Measurements from ENCODE around the gene KSR1. TPM values are rescaled to one million over a fixed set of nuclear protein-coding genes. Genes with fewer than 3 reads are reported as not detected.
A peak's percentile ranks its signal among the peaks of the same experiment; 100 is the strongest.
"Not testable (repeated sequence)": the region's sequence is repeated elsewhere in the genome, so short reads cannot be mapped to it uniquely, and the experiment has no call there.

KSR1 gene
- polyA plus RNA-seq, 1 experiment = 28.2 TPM

- Histone ChIP-seq H3K9me3 (ENCODE audit: control insufficient read depth, insufficient read depth, low read length) (no peaks in the 10 kb centered on the region), H3K27me3 (ENCODE audit: control insufficient read depth, insufficient read depth, low read length) (no peaks in the 10 kb centered on the region), H3K4me3 (ENCODE audit: low read depth, low read length) (no peak overlapping the region), H3K27ac (ENCODE audit: low read depth, low read length) (no peak overlapping the region)
- ChIA-PET POLR2A (interaction anchor here (1.4 kb wide), 1 partner anchor 355 kb away, joined by 3 read pairs; the partner anchor contains the start of gene WSB1), CTCF (interaction anchor here (1.2 to 8.7 kb wide), 7 partner anchors 40 to 413 kb away, joined by 3 to 109 read pairs (median 6); no protein-coding TSS in a partner anchor)
- no peak for DNase-seq (ENCODE audit: low read depth, low spot score)
- no peak for TF ChIP-seq CTCF (IDR thresholded peaks at IDR 0.05; ENCODE audit: low read depth, low read length)
Measured at GRCh38 chr17:27649929-27650328, 193.7 kb downstream of the KSR1 start.

GRCh38 chr17:27650836-27651235 is 194.6 kb downstream of the KSR1 start:
- CTCF ChIA-PET = interaction anchor here (0.6 to 8.7 kb wide), 22 partner anchors 10 to 455 kb away, joined by 3 to 109 read pairs (median 3); no protein-coding TSS in a partner anchor

GRCh38 chr17:27651411-27652345 is 195.4 kb downstream of the KSR1 start:
- peak; percentile 68 for TF ChIP-seq CTCF (IDR thresholded peaks at IDR 0.05; ENCODE audit: low read depth, low read length)
- DNase-seq (ENCODE audit: low read depth, low spot score) = no peak
- Histone ChIP-seq H3K4me3 (ENCODE audit: low read depth, low read length) (no peak overlapping the region), H3K27ac (ENCODE audit: low read depth, low read length) (no peak overlapping the region), H3K9me3 (ENCODE audit: control insufficient read depth, insufficient read depth, low read length) (no peaks in the 10 kb centered on the region), H3K27me3 (ENCODE audit: control insufficient read depth, insufficient read depth, low read length) (no peaks in the 10 kb centered on the region)
- POLR2A ChIA-PET = no interaction called here
- CTCF ChIA-PET = interaction anchor here (0.6 to 8.7 kb wide), 21 partner anchors 11 to 455 kb away, joined by 3 to 109 read pairs (median 3); no protein-coding TSS in a partner anchor

More at GRCh38 chr17:27650836-27651235, 194.6 kb downstream of the KSR1 start:
- Histone ChIP-seq H3K9me3 (ENCODE audit: control insufficient read depth, insufficient read depth, low read length) (no peaks in the 10 kb centered on the region), H3K27me3 (ENCODE audit: control insufficient read depth, insufficient read depth, low read length) (no peaks in the 10 kb centered on the region), H3K4me3 (ENCODE audit: low read depth, low read length) (no peak overlapping the region), H3K27ac (ENCODE audit: low read depth, low read length) (no peak overlapping the region)
- POLR2A ChIA-PET = interaction anchor here (0.5 to 1.4 kb wide), 2 partner anchors 356 to 390 kb away, joined by 3 read pairs; partner anchors contain the start of gene WSB1
- DNase-seq (ENCODE audit: low read depth, low spot score) = no peak
- TF ChIP-seq CTCF (IDR thresholded peaks at IDR 0.05; ENCODE audit: low read depth, low read length) = no peak

- H3K9me3 ChIP-seq (ENCODE audit: control insufficient read depth, insufficient read depth, low read length); POLR2A ChIA-PET; H3K27ac ChIP-seq (ENCODE audit: low read depth, low read length); H3K4me3 ChIP-seq (ENCODE audit: low read depth, low read length); DNase-seq (ENCODE audit: low read depth, low spot score); H3K27me3 ChIP-seq (ENCODE audit: control insufficient read depth, insufficient read depth, low read length): not testable (repeated sequence)
- CTCF ChIA-PET = interaction anchor here (0.7 to 8.7 kb wide), 8 partner anchors 13 to 417 kb away, joined by 3 to 109 read pairs (median 7); no protein-coding TSS in a partner anchor
Measured at GRCh38 chr17:27653449-27653971, 197.3 kb downstream of the KSR1 start.

GRCh38 chr17:27654136-27654535 is 197.9 kb downstream of the KSR1 start:
- Histone ChIP-seq H3K27me3 (ENCODE audit: control insufficient read depth, insufficient read depth, low read length) (no peaks in the 10 kb centered on the region), H3K27ac (ENCODE audit: low read depth, low read length) (no peak overlapping the region), H3K9me3 (ENCODE audit: control insufficient read depth, insufficient read depth, low read length) (no peaks in the 10 kb centered on the region), H3K4me3 (ENCODE audit: low read depth, low read length) (no peak overlapping the region)
- TF ChIP-seq CTCF (IDR thresholded peaks at IDR 0.05; ENCODE audit: low read depth, low read length) = no peak
- DNase-seq (ENCODE audit: low read depth, low spot score) = no peak
- POLR2A ChIA-PET = no interaction called here
- CTCF ChIA-PET = interaction anchor here (0.7 to 8.7 kb wide), 27 partner anchors 8 to 491 kb away, joined by 3 to 109 read pairs (median 3); no protein-coding TSS in a partner anchor

All from AG04450 (cell line).